ENCODE results near the gene ARID1B. TPM values are rescaled to one million over a fixed set of nuclear protein-coding genes. Genes with fewer than 3 reads are reported as not detected.

ARID1B gene
- total and polyA plus RNA-seq, 11 donors: 15.3 to 76.1 (median 40.7) TPM

GRCh38 chr6:157229713-157230112 is 452.5 kb downstream of the ARID1B start:
- Histone ChIP-seq H3K36me3 (no peaks in the 10 kb centered on the region), H3K9me3 (no peaks in the 10 kb centered on the region), H3K4me1 (peaks cover 4 to 33% (median 17%) of the 10 kb centered on the region in 12 donors), H3K27me3 (peaks cover 0 to 3% (median 0%) of the 10 kb centered on the region in 9 donors), H3K27ac (no peak overlapping the region), H3K4me3 (no peak overlapping the region)
- 82 to 91% (median 87%) methylated on average over 8 of the region's 8 CpGs for WGBS, 4 donors
- intact Hi-C loops (cut with DNase I): loop anchor here in 4 of 10 donors (2.0 to 5.0 kb wide), 2 partner anchors 43 kb away; no protein-coding TSS in a partner anchor
- ATAC-seq (no peak), DNase-seq (peak in 1 of 5 donors; percentile 22)
- TF ChIP-seq POLR2A (IDR thresholded peaks at IDR 0.05) (no peak), CTCF (IDR thresholded peaks at IDR 0.05) (no peak)

GRCh38 chr6:157230910-157231309 is 453.7 kb downstream of the ARID1B start:
- Histone ChIP-seq H3K27ac (no peak overlapping the region), H3K27me3 (peaks cover 0 to 15% (median 0%) of the 10 kb centered on the region in 9 donors), H3K4me3 (no peak overlapping the region), H3K36me3 (no peaks in the 10 kb centered on the region), H3K9me3 (no peaks in the 10 kb centered on the region), H3K4me1 (peaks cover 4 to 38% (median 16%) of the 10 kb centered on the region in 12 donors)
- TF ChIP-seq POLR2A (IDR thresholded peaks at IDR 0.05) (no peak), CTCF (IDR thresholded peaks at IDR 0.05) (no peak)
- DNase-seq (peak in 1 of 5 donors; percentile 21), ATAC-seq (no peak)
- 88 to 96% (median 93%) methylated on average over 8 to 9 of the region's 9 CpGs for WGBS, 4 donors
- intact Hi-C loops (cut with DNase I): loop anchor here in 1 of 10 donors (5.0 kb wide), 1 partner anchor 41 kb away; no protein-coding TSS in a partner anchor

- no peaks in the 10 kb centered on the region for H3K36me3 ChIP-seq
- intact Hi-C loops (cut with DNase I): loop anchor here in 1 of 10 donors (5.0 kb wide), 1 partner anchor 40 kb away; no protein-coding TSS in a partner anchor
- no peak overlapping the region for H3K4me3 ChIP-seq
- 95 to 96% (median 96%) methylated on average over 17 of the region's 17 CpGs for WGBS, 4 donors
- H3K27me3 ChIP-seq: peaks cover 0 to 24% (median 0%) of the 10 kb centered on the region in 9 donors
- H3K27ac ChIP-seq: no peak overlapping the region
- ATAC-seq: no peak
- no peaks in the 10 kb centered on the region for H3K9me3 ChIP-seq
- H3K4me1 ChIP-seq: peaks cover 0 to 32% (median 17%) of the 10 kb centered on the region in 12 donors
- no peak for DNase-seq
- no peak for TF ChIP-seq POLR2A (IDR thresholded peaks at IDR 0.05)
- no peak for TF ChIP-seq CTCF (IDR thresholded peaks at IDR 0.05)
These were observed 455.1 kb downstream of the ARID1B start for GRCh38 chr6:157232161-157232895.

GRCh38 chr6:157233156-157233555 is 456.0 kb downstream of the ARID1B start:
- intact Hi-C loops (cut with DNase I): loop anchor here in 1 of 10 donors (5.0 kb wide), 1 partner anchor 39 kb away; no protein-coding TSS in a partner anchor
- H3K36me3 ChIP-seq: no peaks in the 10 kb centered on the region
- DNase-seq: no peak
- H3K4me3 ChIP-seq: no peak overlapping the region
- peaks cover 0 to 26% (median 0%) of the 10 kb centered on the region in 9 donors for H3K27me3 ChIP-seq
- H3K27ac ChIP-seq: no peak overlapping the region
- no peaks in the 10 kb centered on the region for H3K9me3 ChIP-seq
- TF ChIP-seq POLR2A (IDR thresholded peaks at IDR 0.05): no peak
- TF ChIP-seq CTCF (IDR thresholded peaks at IDR 0.05): no peak
- H3K4me1 ChIP-seq: peaks cover 0 to 27% (median 17%) of the 10 kb centered on the region in 12 donors
- 92 to 100% (median 95%) methylated on average over 2 of the region's 2 CpGs for WGBS, 4 donors
- no peak for ATAC-seq
